ENCODE results near the gene PTGES.

PTGES gene

DNA sequence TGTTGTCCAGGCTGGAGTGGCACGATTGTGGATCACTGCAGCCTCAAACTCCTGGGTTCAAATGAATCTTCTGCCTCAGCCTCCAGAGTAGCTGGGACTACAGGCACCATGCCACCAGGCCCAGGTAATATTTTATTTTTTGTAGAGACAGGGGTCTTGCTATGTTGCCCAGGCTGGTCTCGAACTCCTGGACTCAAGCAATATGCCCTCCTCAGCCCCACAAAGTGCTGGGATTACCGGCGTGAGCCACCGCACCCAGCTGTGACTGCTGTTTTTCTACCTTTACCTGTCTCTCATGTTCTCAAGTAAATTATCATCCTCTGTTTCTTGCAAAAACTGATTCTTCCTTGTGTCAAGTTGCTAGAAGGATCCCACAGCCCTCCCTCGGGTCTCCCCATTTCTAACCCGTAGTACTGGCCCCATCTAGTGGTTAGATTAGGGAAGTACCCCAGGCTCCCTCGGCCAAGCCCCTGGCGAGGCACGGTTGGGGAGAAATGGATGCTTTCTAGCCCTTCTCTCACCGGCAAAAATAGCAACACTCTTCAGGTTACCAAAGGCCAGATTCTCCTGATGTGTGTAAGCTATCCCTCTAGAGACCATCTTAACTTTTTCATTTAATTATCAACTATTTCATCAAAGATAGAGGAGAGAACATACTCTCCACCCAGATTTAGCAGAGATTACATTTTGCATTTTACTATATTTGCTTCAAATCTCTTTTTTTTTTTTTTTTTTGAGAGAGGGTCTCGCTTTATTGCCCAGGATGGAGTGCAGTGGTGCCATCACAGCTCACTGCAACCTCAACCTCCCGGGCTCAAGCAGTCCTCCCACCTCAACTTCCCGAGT, 30.9 kb upstream of the PTGES start:
- H3K4me3 ChIP-seq (ENCODE audit: low read depth, low read length) = no peak overlapping the region
- TF ChIP-seq, protein P1, sequence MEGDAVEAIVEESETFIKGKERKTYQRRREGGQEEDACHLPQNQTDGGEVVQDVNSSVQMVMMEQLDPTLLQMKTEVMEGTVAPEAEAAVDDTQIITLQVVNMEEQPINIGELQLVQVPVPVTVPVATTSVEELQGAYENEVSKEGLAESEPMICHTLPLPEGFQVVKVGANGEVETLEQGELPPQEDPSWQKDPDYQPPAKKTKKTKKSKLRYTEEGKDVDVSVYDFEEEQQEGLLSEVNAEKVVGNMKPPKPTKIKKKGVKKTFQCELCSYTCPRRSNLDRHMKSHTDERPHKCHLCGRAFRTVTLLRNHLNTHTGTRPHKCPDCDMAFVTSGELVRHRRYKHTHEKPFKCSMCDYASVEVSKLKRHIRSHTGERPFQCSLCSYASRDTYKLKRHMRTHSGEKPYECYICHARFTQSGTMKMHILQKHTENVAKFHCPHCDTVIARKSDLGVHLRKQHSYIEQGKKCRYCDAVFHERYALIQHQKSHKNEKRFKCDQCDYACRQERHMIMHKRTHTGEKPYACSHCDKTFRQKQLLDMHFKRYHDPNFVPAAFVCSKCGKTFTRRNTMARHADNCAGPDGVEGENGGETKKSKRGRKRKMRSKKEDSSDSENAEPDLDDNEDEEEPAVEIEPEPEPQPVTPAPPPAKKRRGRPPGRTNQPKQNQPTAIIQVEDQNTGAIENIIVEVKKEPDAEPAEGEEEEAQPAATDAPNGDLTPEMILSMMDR (conservative IDR thresholded peaks at IDR 0.05; ENCODE audit: low read depth, low read length) = peak; percentile 96
- peak; percentile 90 for DNase-seq (ENCODE audit: low read depth)

DNA sequence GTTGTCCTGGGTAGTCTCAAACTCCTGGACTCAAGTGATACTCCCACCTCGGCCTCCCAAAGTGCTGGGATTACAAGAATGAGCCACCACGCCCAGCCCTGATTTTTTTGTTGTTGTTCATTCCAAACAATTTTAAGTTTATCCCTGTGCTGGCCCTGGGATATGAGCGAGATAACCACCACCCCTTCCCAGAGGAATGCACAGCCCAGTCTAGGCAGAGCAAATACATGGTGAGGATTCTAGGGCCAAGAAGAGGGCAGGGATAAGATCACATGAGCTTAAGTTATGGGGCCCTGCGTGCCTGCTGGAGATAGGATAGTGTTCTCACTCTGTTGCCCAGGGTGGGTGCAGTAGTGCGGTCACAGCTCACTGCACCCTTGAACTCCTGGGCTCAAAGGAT, 29.1 kb upstream of the PTGES start:
- TF ChIP-seq, protein P1 (conservative IDR thresholded peaks at IDR 0.05; ENCODE audit: low read depth, low read length) = no peak
- peak; percentile 25 for DNase-seq (ENCODE audit: low read depth)
- no peak overlapping the region for H3K4me3 ChIP-seq (ENCODE audit: low read depth, low read length)

DNA sequence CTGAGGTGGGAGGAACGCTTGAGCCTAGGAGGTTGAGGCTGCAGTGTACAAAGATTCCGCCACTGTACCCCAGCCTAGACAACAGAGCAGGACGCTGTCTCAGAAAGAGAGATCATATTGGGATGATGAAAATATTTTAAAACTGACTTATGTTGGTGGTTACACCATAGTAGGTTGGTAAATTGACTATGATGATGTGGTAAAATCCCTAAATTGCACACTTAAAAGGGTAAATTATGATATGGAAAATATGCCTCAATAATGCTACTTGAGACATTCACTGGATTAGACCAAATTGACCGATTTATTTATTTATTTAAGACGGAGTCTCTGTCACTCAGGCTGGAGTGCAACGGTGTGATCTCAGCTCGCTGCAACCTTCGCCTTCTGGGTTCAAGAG, 28.3 kb upstream of the PTGES start:
- H3K4me3 ChIP-seq (ENCODE audit: low read depth, low read length) = no peak overlapping the region
- no peak for DNase-seq (ENCODE audit: low read depth)
- TF ChIP-seq, protein P1 (conservative IDR thresholded peaks at IDR 0.05; ENCODE audit: low read depth, low read length) = no peak

DNA sequence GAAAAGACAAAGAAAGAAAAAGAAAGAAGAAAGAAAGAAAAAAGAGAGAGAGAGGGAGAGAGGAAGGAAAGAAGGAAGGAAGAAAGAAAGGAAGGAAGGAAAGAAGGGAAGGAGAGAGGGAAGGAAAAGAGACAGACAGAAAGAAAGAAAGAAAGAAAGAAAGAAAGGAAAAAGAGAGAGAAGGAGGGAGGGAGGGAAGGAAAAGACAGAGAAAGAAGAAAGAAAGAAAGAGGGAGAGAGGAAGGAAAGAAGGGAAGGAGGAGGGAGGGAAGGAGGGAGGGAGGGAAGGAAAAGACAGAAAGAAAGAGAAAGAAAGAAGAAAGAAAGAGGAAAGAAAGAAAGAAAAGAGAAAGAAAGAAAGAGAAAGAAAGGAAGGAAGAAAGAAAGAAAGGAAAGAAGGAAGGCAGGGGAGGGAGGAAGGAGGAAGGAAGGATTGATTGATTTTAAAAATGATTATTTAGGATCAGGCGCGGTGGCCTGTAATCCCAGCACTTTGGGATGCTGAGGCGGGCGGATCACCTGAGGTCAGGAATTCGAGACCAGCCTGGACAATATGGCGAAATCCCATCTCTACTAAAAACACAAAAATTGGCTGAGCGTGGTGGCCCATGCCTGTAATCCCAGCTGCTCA, 26.8 kb upstream of the PTGES start:
- TF ChIP-seq, protein P1 (conservative IDR thresholded peaks at IDR 0.05; ENCODE audit: low read depth, low read length) = no peak
- no peak overlapping the region for H3K4me3 ChIP-seq (ENCODE audit: low read depth, low read length)
- DNase-seq (ENCODE audit: low read depth) = no peak

DNA sequence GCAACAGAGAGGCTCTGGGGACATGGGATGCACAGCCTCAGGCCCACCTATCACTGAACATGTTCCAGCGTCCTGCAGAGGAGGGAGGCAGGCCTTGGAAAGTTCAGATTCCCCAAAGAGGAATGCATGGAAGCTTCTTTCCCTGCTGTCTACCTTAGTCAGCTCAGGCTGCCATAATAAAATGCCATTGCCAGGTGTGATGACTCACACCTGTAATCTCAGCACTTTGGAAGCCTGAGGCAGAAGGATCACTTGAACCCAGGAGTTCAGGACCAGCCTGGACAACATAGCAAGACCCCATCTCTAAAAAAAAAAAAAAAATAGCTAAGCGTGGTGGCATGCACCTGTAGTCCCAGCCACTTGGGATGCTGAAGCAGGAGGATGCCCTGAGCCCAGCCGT, 25.6 kb upstream of the PTGES start:
- no peak for DNase-seq (ENCODE audit: low read depth)
- H3K4me3 ChIP-seq (ENCODE audit: low read depth, low read length) = no peak overlapping the region
- TF ChIP-seq, protein P1 (conservative IDR thresholded peaks at IDR 0.05; ENCODE audit: low read depth, low read length) = no peak

DNA sequence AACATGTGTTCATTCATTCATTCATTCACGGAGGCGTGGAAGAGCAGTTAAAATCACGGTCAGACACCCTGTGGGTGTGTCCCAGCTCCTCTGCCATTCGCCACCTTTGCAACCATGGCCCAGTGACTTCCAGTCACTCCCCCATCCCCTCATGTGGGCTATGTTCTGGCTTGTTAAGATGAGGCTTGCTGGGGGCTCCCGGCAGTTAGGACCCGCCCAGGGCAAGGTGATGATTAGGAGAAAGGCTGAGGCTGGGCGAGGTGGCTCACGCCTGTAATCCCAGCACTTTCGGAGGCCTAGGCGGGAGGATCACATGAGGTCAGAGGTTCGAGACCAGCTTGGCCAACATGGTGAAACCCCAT, 24.9 kb upstream of the PTGES start:
- TF ChIP-seq, protein P1 (conservative IDR thresholded peaks at IDR 0.05; ENCODE audit: low read depth, low read length) = no peak
- no peak overlapping the region for H3K4me3 ChIP-seq (ENCODE audit: low read depth, low read length)
- no peak for DNase-seq (ENCODE audit: low read depth)

All from choroid plexus epithelial cell (primary cell).